Measurements from ENCODE around the gene NANP.

The NANP gene

GRCh38 chr20:25567286-25567685, 56.5 kb downstream of the NANP start:
- no peak for DNase-seq

GRCh38 chr20:25566821-25567220, 57.0 kb downstream of the NANP start:
- no peak for DNase-seq

- DNase-seq: no peak
These were observed 58.1 kb downstream of the NANP start for GRCh38 chr20:25565578-25566157.

- no peak for DNase-seq
These were observed 59.9 kb downstream of the NANP start for GRCh38 chr20:25563876-25564275.

GRCh38 chr20:25563362-25563761, 60.5 kb downstream of the NANP start:
- DNase-seq: no peak
